AG04449 (cell line): ENCODE measurements around the gene SNX33.
"Not testable (repeated sequence)": the region's sequence is repeated elsewhere in the genome, so short reads cannot be mapped to it uniquely, and the experiment has no call there.

Experiments used
- CTCF ChIA-PET: fragments of 350-600 bp; formaldehyde crosslinking; extraction: SDS; loops from one replicate; lab custom pipeline; 2021; ENCODE audit warnings: antibody characterized with exemption; lab: Yijun Ruan, JAX
- POLR2A ChIA-PET: fragments of 400-600, 350-600 bp; formaldehyde crosslinking; extraction: SDS; loops from one replicate; lab custom pipeline; 2020; ENCODE audit warnings: antibody characterized with exemption, inconsistent platforms; lab: Yijun Ruan, JAX
- DNase-seq: peaks from one replicate; pipeline ENCODE4 v3.0.0-alpha.2; 2010; ENCODE audit warnings: low read depth, low spot score
- H3K4me3 ChIP-seq: 2 replicates; pipeline ENCODE4 v1.5.1; 2011; ENCODE audit warnings: low read depth, mild to moderate bottlenecking, control low read depth, low read length
- CTCF ChIP-seq: IDR thresholded peaks from one replicate; pipeline ENCODE4 v1.5.1; 2011; ENCODE audit warnings: mild to moderate bottlenecking, moderate library complexity, low read length, control low read depth, inconsistent platforms; ENCODE audit not compliant: insufficient read depth; ENCODE audit errors: missing control alignments

SNX33 gene

GRCh38 chr15:75676688-75677464 is 29.2 kb downstream of the SNX33 start:
- TF ChIP-seq CTCF: no peak
- DNase-seq: no peak
- CTCF ChIA-PET: interaction anchor here (1.1 to 2.4 kb wide), 4 partner anchors 10 to 309 kb away, joined by 6 to 10 read pairs (median 8); partner anchors contain the start of gene MAN2C1
- no peak overlapping the region for H3K4me3 ChIP-seq
- POLR2A ChIA-PET: no interaction called here

GRCh38 chr15:75677465-75678323 is 30.0 kb downstream of the SNX33 start:
- no peak for TF ChIP-seq CTCF
- ChIA-PET POLR2A (no interaction called here), CTCF (interaction anchor here (0.7 to 2.4 kb wide), 6 partner anchors 9 to 310 kb away, joined by 3 to 10 read pairs (median 6); partner anchors contain the start of gene MAN2C1)
- H3K4me3 ChIP-seq: no peak overlapping the region
- no peak for DNase-seq

GRCh38 chr15:75678324-75678690 is 30.6 kb downstream of the SNX33 start:
- H3K4me3 ChIP-seq, DNase-seq, POLR2A ChIA-PET: not testable (repeated sequence)
- CTCF ChIA-PET: interaction anchor here (0.7 to 2.4 kb wide), 6 partner anchors 9 to 311 kb away, joined by 3 to 10 read pairs (median 6); partner anchors contain the start of gene MAN2C1

GRCh38 chr15:75680007-75680789 is 32.5 kb downstream of the SNX33 start:
- no peak for DNase-seq
- no peak overlapping the region for H3K4me3 ChIP-seq
- no peak for TF ChIP-seq CTCF
- CTCF ChIA-PET: interaction anchor here (0.7 to 3.1 kb wide), 7 partner anchors 12 to 312 kb away, joined by 3 to 21 read pairs (median 11); partner anchors contain the start of gene MAN2C1
- POLR2A ChIA-PET: no interaction called here

GRCh38 chr15:75682181-75683135 is 34.7 kb downstream of the SNX33 start:
- no peak for DNase-seq
- POLR2A ChIA-PET: no interaction called here
- TF ChIP-seq CTCF: no peak
- CTCF ChIA-PET: interaction anchor here (0.7 to 6.0 kb wide), 14 partner anchors 9 to 315 kb away, joined by 3 to 116 read pairs (median 10); partner anchors contain the start of genes IMP3, MAN2C1, SNUPN and SNX33
- no peak overlapping the region for H3K4me3 ChIP-seq
